Caco-2 (cell line): ENCODE results near the gene RTTN. TPM values are rescaled to one million over a fixed set of nuclear protein-coding genes. Genes with fewer than 3 reads are reported as not detected.

ENCODE experiments used
- BruUV-seq: library from RNA; stranded (reverse); fragments of 400-500 nt; replicated peaks from 2 replicates; lab custom pipeline; 2021; lab: Mats Ljungman, UMichigan
- CTCF ChIA-PET: fragments of 300-600 bp; sonication (Branson Sonifier 250); formaldehyde crosslinking; loops from one replicate; lab custom pipeline; 2022; ENCODE audit warnings: antibody characterized with exemption; lab: Charles Lee
- POLR2A ChIA-PET: fragments of 300-600 bp; sonication (Branson Sonifier 250); formaldehyde crosslinking; loops from one replicate; lab custom pipeline; 2022; ENCODE audit warnings: antibody characterized with exemption; lab: Charles Lee
- DNase-seq, 2 experiments: peaks; one replicate each; pipeline versions ENCODE4 v3.0.0 to v3.0.0-alpha.2; 2020 to 2022
- H3K27me3 ChIP-seq: replicated peaks from 2 replicates; pipeline ENCODE4 v1.6.0; 2011; ENCODE audit warnings: low read length; ENCODE audit not compliant: control insufficient read depth, insufficient read depth
- H3K36me3 ChIP-seq: 2 replicates; pipeline ENCODE4 v1.5.1; 2011; ENCODE audit warnings: low read length; ENCODE audit not compliant: control insufficient read depth, insufficient read depth
- H3K4me1 ChIP-seq: fragments of 250-450 bp; sonication (Bioruptor Pico); 2 replicates; pipeline ENCODE4 v1.5.1; 2020; ENCODE audit warnings: mild to moderate bottlenecking
- H3K4me3 ChIP-seq: 2 replicates; pipeline ENCODE4 v1.5.1; 2011; ENCODE audit warnings: low read depth, mild to moderate bottlenecking, control low read depth, low read length
- H3K9me3 ChIP-seq: fragments of 250-450 bp; sonication (Bioruptor Pico); 2 replicates; pipeline ENCODE4 v1.5.1; 2020; ENCODE audit warnings: mild to moderate bottlenecking, moderate library complexity
- H3K27ac Mint-ChIP-seq: one replicate; pipeline ENCODE4 v1.8.0; 2022; ENCODE audit warnings: mixed read lengths; ENCODE audit not compliant: unreplicated experiment
- H3K27me3 Mint-ChIP-seq: one replicate; pipeline ENCODE4 v1.8.0; 2022; ENCODE audit warnings: mixed read lengths; ENCODE audit not compliant: insufficient read depth, unreplicated experiment
- H3K36me3 Mint-ChIP-seq: one replicate; pipeline ENCODE4 v1.8.0; 2022; ENCODE audit warnings: mild to moderate bottlenecking, mixed read lengths; ENCODE audit not compliant: insufficient read depth, unreplicated experiment
- H3K4me1 Mint-ChIP-seq: one replicate; pipeline ENCODE4 v1.8.0; 2022; ENCODE audit warnings: low read depth, mixed read lengths; ENCODE audit not compliant: unreplicated experiment
- H3K4me3 Mint-ChIP-seq: one replicate; pipeline ENCODE4 v1.8.0; 2022; ENCODE audit warnings: mild to moderate bottlenecking, moderate library complexity, mixed read lengths; ENCODE audit not compliant: unreplicated experiment
- H3K9me3 Mint-ChIP-seq: one replicate; pipeline ENCODE4 v1.8.0; 2022; ENCODE audit warnings: mixed read lengths; ENCODE audit not compliant: unreplicated experiment
- CTCF ChIP-seq, 2 experiments: fragments of 200-600 bp in 1 of 2; IDR thresholded peaks; 1 replicate in 1 of 2; 2 replicates in 1 of 2; pipeline versions ENCODE4 v1.5.1 to v1.8.0; 2011 to 2022; ENCODE audit warnings: antibody characterized with exemption in 1 of 2, control low read depth in 1 of 2, inconsistent platforms in 1 of 2, low read depth in 1 of 2, low read length in 1 of 2, mild to moderate bottlenecking in 1 of 2, moderate library complexity in 1 of 2; ENCODE audit not compliant: insufficient read depth in 1 of 2, severe bottlenecking in 1 of 2, unreplicated experiment in 1 of 2
- intact Hi-C: fragments of 100-400 bp; cut with micrococcal nuclease; formaldehyde crosslinking; loops from one replicate; pipeline ENCODE4 v1.10.0; 2022; ENCODE audit not compliant: unreplicated experiment
- total RNA-seq: library from RNA; stranded (reverse); gene quantifications from 2 replicates; pipeline ENCODE4 v1.2.3, GENCODE V29; 2022

RTTN gene
- total RNA-seq, 1 experiment from 2014 or later = 14.6 TPM

- Mint-ChIP-seq H3K36me3 (no peaks in the 10 kb centered on the region), H3K9me3 (no peaks in the 10 kb centered on the region), H3K4me3 (no peak overlapping the region), H3K27ac (no peak overlapping the region), H3K27me3 (no peaks in the 10 kb centered on the region), H3K4me1 (peaks cover 6% of the 10 kb centered on the region)
- DNase-seq = no peak
- no peak overlapping the region for H3K4me3 ChIP-seq
- no TSS peak for BruUV-seq
- H3K4me1 ChIP-seq = no peaks in the 10 kb centered on the region
- intact Hi-C loops = no loop called here
- TF ChIP-seq CTCF (IDR thresholded peaks at IDR 0.05; ENCODE audit: insufficient read depth in 1 of 2, low read depth in 1 of 2, low read length in 1 of 2, severe bottlenecking in 1 of 2, unreplicated experiment in 1 of 2) = no peak
- POLR2A ChIA-PET = no interaction called here
- CTCF ChIA-PET = no interaction called here
- H3K27me3 ChIP-seq = no peaks in the 10 kb centered on the region
- no peaks in the 10 kb centered on the region for H3K9me3 ChIP-seq
- no peaks in the 10 kb centered on the region for H3K36me3 ChIP-seq
Observed at GRCh38 chr18:70220628-70221027, 15.1 kb upstream of the RTTN start.

GRCh38 chr18:70219688-70220087 is 14.2 kb upstream of the RTTN start:
- POLR2A ChIA-PET = no interaction called here
- no peaks in the 10 kb centered on the region for H3K27me3 Mint-ChIP-seq
- H3K9me3 Mint-ChIP-seq = no peaks in the 10 kb centered on the region
- Histone ChIP-seq H3K9me3 (no peaks in the 10 kb centered on the region), H3K36me3 (no peaks in the 10 kb centered on the region), H3K4me1 (no peaks in the 10 kb centered on the region), H3K4me3 (no peak overlapping the region), H3K27me3 (no peaks in the 10 kb centered on the region)
- no peak for TF ChIP-seq CTCF (IDR thresholded peaks at IDR 0.05; ENCODE audit: insufficient read depth in 1 of 2, low read depth in 1 of 2, low read length in 1 of 2, severe bottlenecking in 1 of 2, unreplicated experiment in 1 of 2)
- H3K4me3 Mint-ChIP-seq = no peak overlapping the region
- peaks cover 6% of the 10 kb centered on the region for H3K4me1 Mint-ChIP-seq
- H3K36me3 Mint-ChIP-seq = no peaks in the 10 kb centered on the region
- intact Hi-C loops = no loop called here
- no peak overlapping the region for H3K27ac Mint-ChIP-seq
- BruUV-seq = no TSS peak
- no peak for DNase-seq
- CTCF ChIA-PET = no interaction called here

DNA sequence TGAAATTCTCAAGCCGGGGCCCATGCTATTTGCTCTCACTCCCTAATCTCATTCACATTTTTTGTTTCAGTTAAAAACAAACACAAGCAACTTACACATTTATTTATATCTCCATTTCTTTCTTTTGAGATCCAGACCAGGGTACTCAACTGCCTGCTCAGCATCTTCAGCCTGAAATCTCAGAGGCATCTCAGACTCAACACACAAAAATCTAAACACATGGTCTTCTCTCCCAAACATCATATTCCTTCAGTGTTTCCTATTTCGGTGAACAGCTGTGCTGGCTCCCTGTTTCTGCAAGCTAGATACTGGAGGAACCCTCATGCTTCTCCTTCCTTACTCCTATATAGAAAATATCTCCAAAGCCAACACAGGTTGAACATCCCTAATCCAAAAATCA is 11.3 kb upstream of the RTTN start:
- CTCF ChIA-PET = no interaction called here

More for the DNA sequence above, 11.3 kb upstream of the RTTN start:
- Histone ChIP-seq H3K27me3 (no peaks in the 10 kb centered on the region), H3K9me3 (no peaks in the 10 kb centered on the region), H3K36me3 (no peaks in the 10 kb centered on the region), H3K4me3 (no peak overlapping the region), H3K4me1 (no peaks in the 10 kb centered on the region)
- no peak for TF ChIP-seq CTCF (IDR thresholded peaks at IDR 0.05; ENCODE audit: insufficient read depth in 1 of 2, low read depth in 1 of 2, low read length in 1 of 2, severe bottlenecking in 1 of 2, unreplicated experiment in 1 of 2)
- H3K27me3 Mint-ChIP-seq = no peaks in the 10 kb centered on the region
- intact Hi-C loops = no loop called here
- peaks cover 6% of the 10 kb centered on the region for H3K4me1 Mint-ChIP-seq
- BruUV-seq = no TSS peak
- H3K36me3 Mint-ChIP-seq = no peaks in the 10 kb centered on the region
- H3K9me3 Mint-ChIP-seq = no peaks in the 10 kb centered on the region
- H3K4me3 Mint-ChIP-seq = no peak overlapping the region
- H3K27ac Mint-ChIP-seq = no peak overlapping the region
- POLR2A ChIA-PET = no interaction called here
- DNase-seq = no peak
